ENCODE measurements around the gene FGD6.
A peak's percentile ranks its signal among the peaks of the same experiment; 100 is the strongest.

The FGD6 gene

DNA sequence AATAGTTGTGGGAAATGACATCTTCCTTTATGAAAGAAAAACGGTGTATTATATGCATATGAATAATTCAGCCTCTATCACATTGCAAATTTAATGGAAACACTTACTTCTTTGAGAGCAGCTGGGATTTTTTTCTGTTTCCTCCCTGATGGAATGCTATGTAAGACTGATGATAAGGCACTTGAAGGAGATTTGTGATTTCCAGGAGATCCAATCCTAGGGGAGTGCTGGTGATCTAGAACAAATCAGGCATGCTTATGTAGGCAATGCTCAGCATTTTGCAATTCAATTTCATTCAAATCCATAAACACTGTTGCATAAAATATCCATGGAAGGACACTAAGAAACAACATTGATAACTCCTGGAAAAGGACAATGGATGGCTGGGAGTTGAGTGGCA, 127.8 kb downstream of the FGD6 start:
- peaks cover 9 to 16% of the 10 kb centered on the region in 2 donors for H3K36me3 ChIP-seq (ENCODE audit: control insufficient read depth in 2 of 2, insufficient read depth in 2 of 2, low read length in 2 of 2)
- no peaks in the 10 kb centered on the region for H3K27me3 ChIP-seq (ENCODE audit: control insufficient read depth in 1 of 2, insufficient read depth in 2 of 2, low read length in 2 of 2)
- no peak overlapping the region for H3K27ac ChIP-seq (ENCODE audit: low read length)
- no peak overlapping the region for H3K4me3 ChIP-seq (ENCODE audit: low read length in 2 of 2)
- H3K9ac ChIP-seq (ENCODE audit: low read length in 2 of 2): no peak overlapping the region
- no peaks in the 10 kb centered on the region for H3K4me1 ChIP-seq (ENCODE audit: control insufficient read depth, insufficient read depth, low read length)
- no peaks in the 10 kb centered on the region for H3K9me3 ChIP-seq (ENCODE audit: control insufficient read depth in 2 of 2, low read length in 2 of 2)

DNA sequence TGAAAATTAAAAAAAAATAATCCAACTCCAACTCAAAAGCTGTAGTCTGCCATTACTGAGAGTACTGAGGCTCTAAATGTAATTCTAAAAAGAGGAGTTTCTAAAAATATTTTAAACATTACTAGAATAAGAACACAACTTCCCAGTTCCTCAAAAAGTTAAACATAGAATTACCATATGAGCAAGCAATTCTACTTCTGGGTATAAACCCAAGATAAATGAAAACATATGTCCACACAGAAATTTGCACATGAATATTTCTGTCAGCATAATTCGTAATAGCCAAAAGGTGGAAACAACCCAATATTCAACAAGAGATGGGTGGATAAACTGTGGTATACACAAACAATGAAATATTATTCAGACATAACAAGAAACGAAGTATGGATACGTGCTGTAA, 128.9 kb downstream of the FGD6 start:
- H3K9me3 ChIP-seq (ENCODE audit: control insufficient read depth in 2 of 2, low read length in 2 of 2): no peaks in the 10 kb centered on the region
- H3K27ac ChIP-seq (ENCODE audit: low read length): no peak overlapping the region
- peaks cover 9 to 16% of the 10 kb centered on the region in 2 donors for H3K36me3 ChIP-seq (ENCODE audit: control insufficient read depth in 2 of 2, insufficient read depth in 2 of 2, low read length in 2 of 2)
- H3K27me3 ChIP-seq (ENCODE audit: control insufficient read depth in 1 of 2, insufficient read depth in 2 of 2, low read length in 2 of 2): no peaks in the 10 kb centered on the region
- no peak overlapping the region for H3K4me3 ChIP-seq (ENCODE audit: low read length in 2 of 2)
- H3K9ac ChIP-seq (ENCODE audit: low read length in 2 of 2): no peak overlapping the region
- no peaks in the 10 kb centered on the region for H3K4me1 ChIP-seq (ENCODE audit: control insufficient read depth, insufficient read depth, low read length)

GRCh38 chr12:95085612-95086011, 131.7 kb downstream of the FGD6 start:
- H3K9me3 ChIP-seq (ENCODE audit: control insufficient read depth in 2 of 2, low read length in 2 of 2): no peaks in the 10 kb centered on the region
- H3K36me3 ChIP-seq (ENCODE audit: control insufficient read depth in 2 of 2, insufficient read depth in 2 of 2, low read length in 2 of 2): peaks cover 3 to 13% of the 10 kb centered on the region in 2 donors
- no peak overlapping the region for H3K4me3 ChIP-seq (ENCODE audit: low read length in 2 of 2)
- no peaks in the 10 kb centered on the region for H3K4me1 ChIP-seq (ENCODE audit: control insufficient read depth, insufficient read depth, low read length)
- no peak overlapping the region for H3K27ac ChIP-seq (ENCODE audit: low read length)
- H3K9ac ChIP-seq (ENCODE audit: low read length in 2 of 2): no peak overlapping the region
- no peaks in the 10 kb centered on the region for H3K27me3 ChIP-seq (ENCODE audit: control insufficient read depth in 1 of 2, insufficient read depth in 2 of 2, low read length in 2 of 2)

GRCh38 chr12:95083938-95084337, 133.3 kb downstream of the FGD6 start:
- no peak overlapping the region for H3K27ac ChIP-seq (ENCODE audit: low read length)
- no peaks in the 10 kb centered on the region for H3K27me3 ChIP-seq (ENCODE audit: control insufficient read depth in 1 of 2, insufficient read depth in 2 of 2, low read length in 2 of 2)
- no peaks in the 10 kb centered on the region for H3K9me3 ChIP-seq (ENCODE audit: control insufficient read depth in 2 of 2, low read length in 2 of 2)
- H3K36me3 ChIP-seq (ENCODE audit: control insufficient read depth in 2 of 2, insufficient read depth in 2 of 2, low read length in 2 of 2): peaks cover 0 to under 1% of the 10 kb centered on the region in 2 donors
- no peaks in the 10 kb centered on the region for H3K4me1 ChIP-seq (ENCODE audit: control insufficient read depth, insufficient read depth, low read length)
- H3K4me3 ChIP-seq (ENCODE audit: low read length in 2 of 2): no peak overlapping the region
- peak overlapping the region in 1 of 2 donors; percentile 18 for H3K9ac ChIP-seq (ENCODE audit: low read length in 2 of 2)

DNA sequence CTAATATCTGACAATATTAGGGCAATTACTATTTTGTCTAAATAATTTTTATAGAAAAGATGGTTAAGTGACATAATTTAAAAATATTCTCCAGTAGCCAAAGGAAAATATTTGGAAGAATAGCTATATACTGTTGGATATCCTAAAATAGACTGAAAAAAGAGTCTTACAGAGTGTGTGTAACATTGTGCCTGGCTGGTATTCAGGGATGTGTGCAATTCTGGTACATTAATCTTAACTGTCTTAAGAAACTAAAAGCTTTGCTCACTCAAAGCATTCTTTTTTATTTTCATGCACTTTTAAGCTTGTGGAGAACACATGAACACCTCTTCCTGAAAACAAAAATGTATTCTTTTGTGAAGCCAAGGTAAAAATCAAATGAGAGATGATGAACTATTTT, 133.8 kb downstream of the FGD6 start:
- Histone ChIP-seq H3K9ac (ENCODE audit: low read length in 2 of 2) (no peak overlapping the region), H3K4me3 (ENCODE audit: low read length in 2 of 2) (no peak overlapping the region), H3K4me1 (ENCODE audit: control insufficient read depth, insufficient read depth, low read length) (no peaks in the 10 kb centered on the region), H3K9me3 (ENCODE audit: control insufficient read depth in 2 of 2, low read length in 2 of 2) (no peaks in the 10 kb centered on the region), H3K27me3 (ENCODE audit: control insufficient read depth in 1 of 2, insufficient read depth in 2 of 2, low read length in 2 of 2) (no peaks in the 10 kb centered on the region), H3K36me3 (ENCODE audit: control insufficient read depth in 2 of 2, insufficient read depth in 2 of 2, low read length in 2 of 2) (no peaks in the 10 kb centered on the region), H3K27ac (ENCODE audit: low read length) (no peak overlapping the region)

DNA sequence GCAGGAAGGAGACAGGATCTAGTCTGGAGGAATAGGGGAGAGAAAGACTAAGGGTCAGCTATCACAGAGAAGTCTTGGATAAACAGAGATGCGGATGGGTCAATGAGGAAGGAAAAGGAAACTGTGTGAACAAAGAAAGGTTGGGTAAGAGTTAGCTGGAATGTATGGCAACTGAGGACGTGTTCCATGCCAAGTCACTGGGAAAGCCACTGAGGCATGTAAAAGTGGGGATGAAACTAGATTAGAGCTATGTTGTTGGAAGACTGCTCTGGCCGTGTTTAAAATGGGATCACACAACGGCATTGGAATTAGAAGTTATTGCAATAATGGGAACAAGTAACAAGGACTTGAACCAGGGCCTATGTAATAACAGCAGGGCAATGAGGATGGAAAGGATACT, 139.9 kb downstream of the FGD6 start:
- Histone ChIP-seq H3K9ac (ENCODE audit: low read length in 2 of 2) (no peak overlapping the region), H3K9me3 (ENCODE audit: control insufficient read depth in 2 of 2, low read length in 2 of 2) (no peaks in the 10 kb centered on the region), H3K27ac (ENCODE audit: low read length) (no peak overlapping the region), H3K27me3 (ENCODE audit: control insufficient read depth in 1 of 2, insufficient read depth in 2 of 2, low read length in 2 of 2) (no peaks in the 10 kb centered on the region), H3K4me3 (ENCODE audit: low read length in 2 of 2) (no peak overlapping the region), H3K4me1 (ENCODE audit: control insufficient read depth, insufficient read depth, low read length) (peaks cover 3% of the 10 kb centered on the region), H3K36me3 (ENCODE audit: control insufficient read depth in 2 of 2, insufficient read depth in 2 of 2, low read length in 2 of 2) (no peaks in the 10 kb centered on the region)

GRCh38 chr12:95074766-95075165, 142.5 kb downstream of the FGD6 start:
- no peak overlapping the region for H3K9ac ChIP-seq (ENCODE audit: low read length in 2 of 2)
- H3K9me3 ChIP-seq (ENCODE audit: control insufficient read depth in 2 of 2, low read length in 2 of 2): no peaks in the 10 kb centered on the region
- H3K36me3 ChIP-seq (ENCODE audit: control insufficient read depth in 2 of 2, insufficient read depth in 2 of 2, low read length in 2 of 2): no peaks in the 10 kb centered on the region
- H3K4me1 ChIP-seq (ENCODE audit: control insufficient read depth, insufficient read depth, low read length): peaks cover 3% of the 10 kb centered on the region
- no peak overlapping the region for H3K4me3 ChIP-seq (ENCODE audit: low read length in 2 of 2)
- H3K27ac ChIP-seq (ENCODE audit: low read length): no peak overlapping the region
- H3K27me3 ChIP-seq (ENCODE audit: control insufficient read depth in 1 of 2, insufficient read depth in 2 of 2, low read length in 2 of 2): no peaks in the 10 kb centered on the region

DNA sequence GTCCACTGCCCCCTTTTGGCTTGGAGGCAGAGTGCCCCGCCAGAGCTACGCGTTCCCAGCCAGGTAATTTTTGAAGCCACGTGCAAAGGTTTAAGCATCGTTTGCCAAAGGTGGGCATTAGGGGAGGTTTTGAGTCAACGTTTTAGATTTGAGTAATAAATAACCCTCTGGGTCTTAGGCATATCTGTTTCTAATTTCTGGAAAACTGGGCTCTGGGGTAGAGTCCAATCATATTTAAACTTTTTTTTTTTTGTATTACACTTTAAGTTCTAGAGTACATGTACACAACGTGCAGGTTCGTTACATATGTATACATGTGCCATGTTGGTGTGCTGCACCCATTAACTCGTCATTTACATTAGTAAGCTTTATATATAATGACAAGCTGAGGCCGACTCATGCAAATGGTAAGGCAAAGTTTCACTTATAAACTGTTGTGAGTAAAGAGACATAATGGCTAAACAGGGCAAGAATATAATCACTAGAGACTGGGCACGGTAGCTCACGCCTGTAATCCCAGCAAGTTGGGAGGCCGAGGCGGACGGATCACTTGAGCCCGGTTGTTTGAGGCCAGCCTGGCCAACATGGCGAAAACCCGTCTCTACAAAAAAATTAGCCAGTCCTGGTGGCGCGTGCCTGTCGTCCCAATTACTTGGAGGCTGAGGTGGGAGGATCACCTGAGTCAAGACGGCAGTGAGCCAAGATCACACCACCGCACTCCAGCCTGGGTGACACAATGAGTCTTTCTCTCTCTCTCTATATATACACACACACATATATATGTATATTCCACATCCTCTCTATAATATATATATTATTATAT, 143.4 kb downstream of the FGD6 start:
- peaks cover 3% of the 10 kb centered on the region for H3K4me1 ChIP-seq (ENCODE audit: control insufficient read depth, insufficient read depth, low read length)
- H3K4me3 ChIP-seq (ENCODE audit: low read length in 2 of 2): peak overlapping the region; percentile 72 to 88
- H3K27ac ChIP-seq (ENCODE audit: low read length): peak overlapping the region; percentile 66
- no peaks in the 10 kb centered on the region for H3K36me3 ChIP-seq (ENCODE audit: control insufficient read depth in 2 of 2, insufficient read depth in 2 of 2, low read length in 2 of 2)
- no peaks in the 10 kb centered on the region for H3K27me3 ChIP-seq (ENCODE audit: control insufficient read depth in 1 of 2, insufficient read depth in 2 of 2, low read length in 2 of 2)
- H3K9ac ChIP-seq (ENCODE audit: low read length in 2 of 2): peak overlapping the region in 1 of 2 donors; percentile 82
- H3K9me3 ChIP-seq (ENCODE audit: control insufficient read depth in 2 of 2, low read length in 2 of 2): no peaks in the 10 kb centered on the region

GRCh38 chr12:95072900-95073697, 144.2 kb downstream of the FGD6 start, which contains the start of gene NR2C1:
NR2C1 (minus strand) TSS chr12:95073618; CDS start chr12:95067384, 6,234 bp downstream.
- Histone ChIP-seq H3K9ac (ENCODE audit: low read length in 2 of 2) (peak within 1 kb of the TSS; percentile 80 to 82), H3K9me3 (ENCODE audit: control insufficient read depth in 2 of 2, low read length in 2 of 2) (no peaks in the 10 kb centered on the region), H3K27ac (ENCODE audit: low read length) (peak within 1 kb of the TSS; percentile 66), H3K4me1 (ENCODE audit: control insufficient read depth, insufficient read depth, low read length) (peaks cover 3% of the 10 kb centered on the region), H3K27me3 (ENCODE audit: control insufficient read depth in 1 of 2, insufficient read depth in 2 of 2, low read length in 2 of 2) (no peaks in the 10 kb centered on the region), H3K4me3 (ENCODE audit: low read length in 2 of 2) (peak within 1 kb of the TSS; percentile 72 to 88), H3K36me3 (ENCODE audit: control insufficient read depth in 2 of 2, insufficient read depth in 2 of 2, low read length in 2 of 2) (no peaks in the 10 kb centered on the region)

GRCh38 chr12:95070378-95070777, 146.9 kb downstream of the FGD6 start:
- peaks cover 0 to 5% of the 10 kb centered on the region in 2 donors for H3K36me3 ChIP-seq (ENCODE audit: control insufficient read depth in 2 of 2, insufficient read depth in 2 of 2, low read length in 2 of 2)
- H3K27me3 ChIP-seq (ENCODE audit: control insufficient read depth in 1 of 2, insufficient read depth in 2 of 2, low read length in 2 of 2): no peaks in the 10 kb centered on the region
- no peaks in the 10 kb centered on the region for H3K9me3 ChIP-seq (ENCODE audit: control insufficient read depth in 2 of 2, low read length in 2 of 2)
- peaks cover 3% of the 10 kb centered on the region for H3K4me1 ChIP-seq (ENCODE audit: control insufficient read depth, insufficient read depth, low read length)
- no peak overlapping the region for H3K9ac ChIP-seq (ENCODE audit: low read length in 2 of 2)
- no peak overlapping the region for H3K4me3 ChIP-seq (ENCODE audit: low read length in 2 of 2)
- no peak overlapping the region for H3K27ac ChIP-seq (ENCODE audit: low read length)

Measured in stomach smooth muscle (tissue), 2 donors.